GM13977 (cell line): ENCODE data around the gene OGA.

ENCODE experiments used
- DNase-seq: peaks from one replicate; pipeline ENCODE4 v3.0.0; 2012; ENCODE audit warnings: low spot score
- in situ Hi-C: fragments of 300-500 bp; cut with MboI; formaldehyde crosslinking; loops from one replicate; pipeline ENCODE4 v1.12.0; 2022; ENCODE audit warnings: low sequenced_read_pairs, low pct_unique_long_range_greater_than_20kb, mixed read lengths, inconsistent platforms; ENCODE audit not compliant: unreplicated experiment
- TF ChIP-seq, protein P1 (sequence below): IDR thresholded peaks from 2 replicates; pipeline ENCODE4 v1.5.1; 2012; ENCODE audit warnings: mild to moderate bottlenecking, control low read depth; ENCODE audit not compliant: insufficient read depth; ENCODE audit errors: extremely low read depth, missing control alignments

OGA gene

DNA sequence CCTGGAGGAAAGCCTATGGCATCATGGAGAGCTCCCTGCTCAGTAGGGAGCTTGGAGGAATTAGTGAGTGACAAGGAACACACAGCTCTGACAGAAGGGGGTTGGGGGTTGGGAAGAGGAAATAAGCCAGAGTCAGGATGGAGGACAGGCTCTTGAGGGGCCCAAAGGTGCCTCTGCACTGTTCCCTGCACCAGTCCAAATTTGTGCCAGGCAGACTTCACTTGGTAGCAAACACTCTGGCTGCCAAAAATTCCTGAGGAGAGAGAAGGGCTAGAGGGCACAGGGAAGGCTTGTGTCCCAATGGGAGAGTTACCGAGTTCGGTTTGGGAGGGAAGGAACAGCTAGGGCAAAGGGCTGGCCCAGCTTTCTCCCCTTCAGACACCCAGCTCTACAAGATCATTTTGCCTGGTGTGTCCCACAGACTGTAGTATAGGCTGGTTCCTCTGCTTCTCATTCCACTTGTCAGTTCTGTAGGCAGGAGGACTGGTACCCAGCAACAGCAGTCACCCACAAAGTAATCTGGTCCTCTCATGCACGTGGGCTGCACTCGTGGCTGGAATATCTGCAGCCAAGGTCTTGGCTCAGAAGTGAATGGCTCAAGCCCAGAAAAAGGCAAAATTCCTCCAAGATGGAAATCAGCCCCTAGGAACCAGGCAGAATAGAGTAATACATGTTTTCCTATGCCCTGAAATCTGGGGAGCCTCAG lies 33.3 kb upstream of the OGA start:
- TF ChIP-seq, protein P1, sequence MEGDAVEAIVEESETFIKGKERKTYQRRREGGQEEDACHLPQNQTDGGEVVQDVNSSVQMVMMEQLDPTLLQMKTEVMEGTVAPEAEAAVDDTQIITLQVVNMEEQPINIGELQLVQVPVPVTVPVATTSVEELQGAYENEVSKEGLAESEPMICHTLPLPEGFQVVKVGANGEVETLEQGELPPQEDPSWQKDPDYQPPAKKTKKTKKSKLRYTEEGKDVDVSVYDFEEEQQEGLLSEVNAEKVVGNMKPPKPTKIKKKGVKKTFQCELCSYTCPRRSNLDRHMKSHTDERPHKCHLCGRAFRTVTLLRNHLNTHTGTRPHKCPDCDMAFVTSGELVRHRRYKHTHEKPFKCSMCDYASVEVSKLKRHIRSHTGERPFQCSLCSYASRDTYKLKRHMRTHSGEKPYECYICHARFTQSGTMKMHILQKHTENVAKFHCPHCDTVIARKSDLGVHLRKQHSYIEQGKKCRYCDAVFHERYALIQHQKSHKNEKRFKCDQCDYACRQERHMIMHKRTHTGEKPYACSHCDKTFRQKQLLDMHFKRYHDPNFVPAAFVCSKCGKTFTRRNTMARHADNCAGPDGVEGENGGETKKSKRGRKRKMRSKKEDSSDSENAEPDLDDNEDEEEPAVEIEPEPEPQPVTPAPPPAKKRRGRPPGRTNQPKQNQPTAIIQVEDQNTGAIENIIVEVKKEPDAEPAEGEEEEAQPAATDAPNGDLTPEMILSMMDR: no peak
- no peak for DNase-seq
- in situ Hi-C loops: no loop called here

GRCh38 chr10:101850749-101851148 lies 32.5 kb upstream of the OGA start:
- DNase-seq: no peak
- TF ChIP-seq, protein P1: no peak
- in situ Hi-C loops: no loop called here

GRCh38 chr10:101848894-101849351 lies 30.7 kb upstream of the OGA start:
- TF ChIP-seq, protein P1: no peak
- in situ Hi-C loops: loop anchor here (10.0 kb wide), 1 partner anchor 46 kb away; no protein-coding TSS in a partner anchor
- DNase-seq: no peak

DNA sequence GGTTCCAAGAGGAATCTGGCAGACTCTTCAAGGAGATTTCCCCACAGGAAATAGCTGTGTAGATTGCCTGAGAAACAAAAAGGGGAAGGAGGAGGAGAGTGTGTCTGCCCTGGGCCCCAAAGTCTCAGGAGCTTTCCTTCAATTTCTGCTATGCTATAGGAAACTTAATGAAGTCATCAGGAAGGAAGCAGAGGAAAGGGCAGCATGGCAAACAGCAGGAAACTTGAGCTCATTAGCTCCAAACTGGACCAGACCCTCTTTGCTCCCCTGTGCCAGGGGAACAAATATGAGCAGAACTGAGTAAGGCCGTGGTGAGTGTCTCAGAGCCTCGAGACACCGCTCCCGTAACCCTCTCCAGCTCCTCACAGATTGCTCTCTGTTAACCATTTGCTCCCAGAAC lies 30.2 kb upstream of the OGA start:
- in situ Hi-C loops: loop anchor here (10.0 kb wide), 1 partner anchor 46 kb away; no protein-coding TSS in a partner anchor
- TF ChIP-seq, protein P1: no peak
- no peak for DNase-seq

GRCh38 chr10:101845893-101846292 lies 27.6 kb upstream of the OGA start:
- in situ Hi-C loops: loop anchor here (10.0 kb wide), 1 partner anchor 49 kb away; no protein-coding TSS in a partner anchor
- DNase-seq: no peak
- TF ChIP-seq, protein P1: no peak

- in situ Hi-C loops: loop anchor here (10.0 kb wide), 1 partner anchor 51 kb away; no protein-coding TSS in a partner anchor
- DNase-seq: peak; percentile 91
- TF ChIP-seq, protein P1: peak; percentile 72
Observed at GRCh38 chr10:101843032-101844021, 25.1 kb upstream of the OGA start, which contains the start of gene KCNIP2. KCNIP2 (minus strand) TSS chr10:101843800; CDS start chr10:101843568, 232 bp downstream.
